ENCODE measurements around the gene DCDC1.

The DCDC1 gene

DNA sequence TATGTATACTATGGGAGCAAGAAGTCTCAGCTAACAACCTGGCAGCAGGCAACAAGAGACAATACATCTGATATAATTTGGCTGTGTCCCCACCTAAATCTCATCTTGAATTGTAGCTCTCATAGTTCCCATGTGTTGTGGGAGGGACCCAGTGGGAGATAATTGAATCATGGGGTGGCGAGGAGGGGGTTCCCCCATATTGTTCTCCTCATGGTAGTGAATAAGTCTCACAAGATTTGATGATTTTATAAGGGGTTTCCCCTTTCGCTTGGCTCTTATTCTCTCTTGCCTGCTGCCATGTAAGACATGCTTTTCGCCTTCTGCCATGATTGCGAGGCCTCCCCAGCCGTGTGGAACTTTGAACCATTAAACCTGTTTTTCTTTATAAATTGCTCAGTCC lies 6.3 kb upstream of the DCDC1 start:
- no peak for DNase-seq (ENCODE audit: low read depth)
- TF ChIP-seq, protein P1, sequence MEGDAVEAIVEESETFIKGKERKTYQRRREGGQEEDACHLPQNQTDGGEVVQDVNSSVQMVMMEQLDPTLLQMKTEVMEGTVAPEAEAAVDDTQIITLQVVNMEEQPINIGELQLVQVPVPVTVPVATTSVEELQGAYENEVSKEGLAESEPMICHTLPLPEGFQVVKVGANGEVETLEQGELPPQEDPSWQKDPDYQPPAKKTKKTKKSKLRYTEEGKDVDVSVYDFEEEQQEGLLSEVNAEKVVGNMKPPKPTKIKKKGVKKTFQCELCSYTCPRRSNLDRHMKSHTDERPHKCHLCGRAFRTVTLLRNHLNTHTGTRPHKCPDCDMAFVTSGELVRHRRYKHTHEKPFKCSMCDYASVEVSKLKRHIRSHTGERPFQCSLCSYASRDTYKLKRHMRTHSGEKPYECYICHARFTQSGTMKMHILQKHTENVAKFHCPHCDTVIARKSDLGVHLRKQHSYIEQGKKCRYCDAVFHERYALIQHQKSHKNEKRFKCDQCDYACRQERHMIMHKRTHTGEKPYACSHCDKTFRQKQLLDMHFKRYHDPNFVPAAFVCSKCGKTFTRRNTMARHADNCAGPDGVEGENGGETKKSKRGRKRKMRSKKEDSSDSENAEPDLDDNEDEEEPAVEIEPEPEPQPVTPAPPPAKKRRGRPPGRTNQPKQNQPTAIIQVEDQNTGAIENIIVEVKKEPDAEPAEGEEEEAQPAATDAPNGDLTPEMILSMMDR (IDR thresholded peaks at IDR 0.05; ENCODE audit: insufficient read depth, low read depth, low read length, missing control alignments) = no peak
- no peak overlapping the region for H3K4me3 ChIP-seq (ENCODE audit: low read length)

DNA sequence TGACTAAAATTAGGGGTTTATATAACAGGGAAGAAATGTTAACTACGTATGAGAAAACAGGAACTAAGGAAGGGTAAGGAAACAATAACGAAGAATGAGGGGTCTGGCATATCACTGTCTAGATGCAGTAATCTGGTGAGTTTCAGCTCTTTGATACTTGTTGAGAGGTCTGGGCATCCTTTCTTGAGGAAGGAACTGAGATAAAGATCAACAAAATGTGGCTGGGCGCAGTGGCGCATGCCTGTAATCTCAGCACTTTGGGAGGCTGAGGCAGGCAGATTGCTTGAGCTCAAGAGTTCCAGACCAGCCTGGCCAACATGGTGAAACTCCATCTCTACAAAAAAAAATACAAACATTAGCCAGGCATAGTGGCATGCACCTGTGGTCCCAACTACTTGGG lies 2.7 kb downstream of the DCDC1 start:
- no peak overlapping the region for H3K4me3 ChIP-seq (ENCODE audit: low read length)

DNA sequence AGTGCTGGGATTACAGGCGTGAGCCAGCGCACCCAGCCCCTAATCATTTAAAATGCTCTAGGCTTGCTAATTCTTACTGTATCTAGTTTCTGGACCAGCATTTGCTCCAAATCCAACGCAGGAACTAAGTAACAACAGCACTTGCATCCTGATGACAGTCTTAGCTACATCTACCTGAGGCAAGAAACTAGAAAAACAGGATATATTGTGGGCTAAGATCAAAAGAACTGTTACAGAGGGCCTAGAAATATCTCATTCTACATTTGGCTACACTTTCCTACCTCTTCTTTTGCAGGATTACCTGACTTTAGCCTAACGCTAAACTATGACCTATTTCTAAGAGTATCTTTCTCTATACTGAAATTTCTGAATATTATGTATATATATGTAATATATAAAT lies 7.8 kb downstream of the DCDC1 start:
- TF ChIP-seq, protein P1 (IDR thresholded peaks at IDR 0.05; ENCODE audit: insufficient read depth, low read depth, low read length, missing control alignments) = no peak
- DNase-seq (ENCODE audit: low read depth) = no peak
- H3K4me3 ChIP-seq (ENCODE audit: low read length) = no peak overlapping the region

More for the DNA sequence above, 2.7 kb downstream of the DCDC1 start:
- TF ChIP-seq, protein P1 (IDR thresholded peaks at IDR 0.05; ENCODE audit: insufficient read depth, low read depth, low read length, missing control alignments) = no peak
- no peak for DNase-seq (ENCODE audit: low read depth)

DNA sequence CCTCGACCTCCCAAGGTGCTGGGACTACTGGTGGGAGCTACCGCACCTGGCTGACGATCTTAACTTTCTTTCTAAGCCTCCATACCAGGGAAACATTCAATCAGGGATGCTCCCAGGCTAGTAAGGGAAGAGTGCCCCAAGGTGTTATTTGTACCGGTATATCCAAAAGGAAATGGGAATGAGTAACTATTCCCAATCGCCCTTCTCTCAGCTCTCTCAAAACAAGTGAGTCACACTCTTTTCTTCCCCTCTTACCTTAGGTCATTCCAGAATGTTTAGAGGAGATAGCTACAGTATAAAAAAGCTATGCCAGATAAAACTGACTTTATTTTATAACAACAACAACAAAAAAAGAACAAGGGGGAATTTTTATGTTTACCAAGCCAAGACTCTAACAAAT lies 13.7 kb downstream of the DCDC1 start:
- TF ChIP-seq, protein P1 (IDR thresholded peaks at IDR 0.05; ENCODE audit: insufficient read depth, low read depth, low read length, missing control alignments) = no peak
- peak; percentile 69 for DNase-seq (ENCODE audit: low read depth)
- no peak overlapping the region for H3K4me3 ChIP-seq (ENCODE audit: low read length)

DNA sequence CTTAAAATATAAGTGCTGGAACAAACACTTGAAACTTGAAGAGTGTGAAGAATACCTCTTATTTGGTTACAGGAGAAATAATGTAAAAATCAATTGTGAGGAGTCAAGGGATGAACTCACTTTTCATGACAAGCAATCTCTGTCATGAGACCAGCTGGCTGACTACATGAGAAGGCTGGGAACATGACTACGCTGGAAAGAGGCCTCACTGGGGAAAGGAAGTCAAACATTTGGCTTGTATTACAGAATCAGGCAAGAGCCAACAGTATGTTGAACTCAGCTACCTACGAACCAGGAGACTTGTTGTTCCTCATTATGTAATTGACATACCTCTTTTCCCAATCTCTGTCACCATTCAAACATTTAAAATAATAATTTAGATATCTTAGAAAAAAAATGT lies 14.4 kb downstream of the DCDC1 start:
- peak; percentile 69 for DNase-seq (ENCODE audit: low read depth)
- TF ChIP-seq, protein P1 (IDR thresholded peaks at IDR 0.05; ENCODE audit: insufficient read depth, low read depth, low read length, missing control alignments) = no peak
- no peak overlapping the region for H3K4me3 ChIP-seq (ENCODE audit: low read length)

DNA sequence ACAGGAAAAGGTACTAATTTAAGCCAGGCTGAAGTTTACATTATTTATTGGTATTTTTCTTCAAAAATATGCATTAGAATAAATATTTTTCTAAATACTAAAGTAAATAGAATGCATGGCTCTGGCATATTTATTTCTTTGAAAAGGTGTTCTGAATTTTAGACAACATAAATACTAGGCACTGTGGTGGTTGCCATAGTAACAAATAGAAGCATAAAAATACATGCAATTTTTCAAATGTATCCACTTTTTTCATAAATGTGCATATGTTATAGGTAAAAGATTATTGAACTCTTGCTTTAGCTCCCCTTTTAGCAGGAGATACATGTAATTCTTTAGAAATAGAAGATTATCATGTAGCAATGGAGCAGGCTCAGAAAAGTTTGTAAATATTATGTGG lies 18.4 kb downstream of the DCDC1 start:
- DNase-seq (ENCODE audit: low read depth) = no peak
- no peak overlapping the region for H3K4me3 ChIP-seq (ENCODE audit: low read length)
- TF ChIP-seq, protein P1 (IDR thresholded peaks at IDR 0.05; ENCODE audit: insufficient read depth, low read depth, low read length, missing control alignments) = no peak

DNA sequence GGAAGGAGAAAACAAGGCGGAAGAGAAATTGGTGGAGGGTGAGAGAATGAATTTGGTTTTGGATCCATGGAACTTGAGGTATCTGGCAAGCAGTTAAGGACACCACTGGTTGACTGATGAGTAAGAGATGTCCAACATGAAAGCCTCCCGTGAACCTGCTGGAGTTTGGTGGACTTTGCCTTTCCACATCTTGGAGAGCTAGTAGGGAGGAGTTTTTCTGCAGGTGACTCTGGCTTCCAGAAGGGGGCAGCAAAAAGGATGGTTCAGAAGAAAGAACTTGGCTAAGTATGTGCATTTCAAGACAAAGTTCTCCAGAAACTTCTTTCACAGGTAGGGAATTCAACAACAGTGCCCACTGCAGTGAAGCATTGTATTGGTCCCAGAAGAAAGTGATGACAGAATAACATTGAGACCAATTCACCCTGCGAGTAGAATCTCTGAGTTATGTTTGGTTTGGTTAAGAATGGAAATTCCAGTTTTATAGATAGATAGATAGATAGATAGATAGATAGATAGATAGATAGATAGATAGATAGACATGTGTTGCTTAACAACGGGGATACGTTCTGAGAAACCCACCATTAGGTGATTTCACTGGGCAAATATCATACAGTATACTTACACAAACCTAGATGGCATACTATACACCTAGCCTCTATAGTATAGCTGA lies 28.5 kb downstream of the DCDC1 start:
- no peak overlapping the region for H3K4me3 ChIP-seq (ENCODE audit: low read length)
- TF ChIP-seq, protein P1 (IDR thresholded peaks at IDR 0.05; ENCODE audit: insufficient read depth, low read depth, low read length, missing control alignments) = peak; percentile 71
- DNase-seq (ENCODE audit: low read depth) = peak; percentile 52
